H7 (cell line): ENCODE data around the gene SLC37A1. TPM values are rescaled to one million over a fixed set of nuclear protein-coding genes. Genes with fewer than 3 reads are reported as not detected.

Experiments
- DNase-seq: peaks from one replicate; pipeline ENCODE4 v3.0.0; 2012
- H3K27me3 ChIP-seq: 2 replicates; pipeline ENCODE4 v1.6.0; 2011; ENCODE audit warnings: mild to moderate bottlenecking, low read length; ENCODE audit not compliant: control insufficient read depth, insufficient read depth
- H3K36me3 ChIP-seq: replicated peaks from 2 replicates; pipeline ENCODE4 v1.5.1; 2011; ENCODE audit warnings: low read length; ENCODE audit not compliant: control insufficient read depth, insufficient read depth
- H3K4me3 ChIP-seq: 2 replicates; pipeline ENCODE4 v1.5.1; 2011; ENCODE audit warnings: low read depth, mild to moderate bottlenecking, control low read depth, low read length, moderate library complexity; ENCODE audit not compliant: insufficient read depth
- total RNA-seq: library from RNA; depleted of rRNA; stranded (reverse); fragments of >200 nt; shearing (Covaris generic); gene quantifications from 2 replicates; pipeline ENCODE4 v1.2.3, GENCODE V29; 2014

Gene SLC37A1
- total RNA-seq, 1 experiment from 2014 or later: 8.2 TPM

DNA sequence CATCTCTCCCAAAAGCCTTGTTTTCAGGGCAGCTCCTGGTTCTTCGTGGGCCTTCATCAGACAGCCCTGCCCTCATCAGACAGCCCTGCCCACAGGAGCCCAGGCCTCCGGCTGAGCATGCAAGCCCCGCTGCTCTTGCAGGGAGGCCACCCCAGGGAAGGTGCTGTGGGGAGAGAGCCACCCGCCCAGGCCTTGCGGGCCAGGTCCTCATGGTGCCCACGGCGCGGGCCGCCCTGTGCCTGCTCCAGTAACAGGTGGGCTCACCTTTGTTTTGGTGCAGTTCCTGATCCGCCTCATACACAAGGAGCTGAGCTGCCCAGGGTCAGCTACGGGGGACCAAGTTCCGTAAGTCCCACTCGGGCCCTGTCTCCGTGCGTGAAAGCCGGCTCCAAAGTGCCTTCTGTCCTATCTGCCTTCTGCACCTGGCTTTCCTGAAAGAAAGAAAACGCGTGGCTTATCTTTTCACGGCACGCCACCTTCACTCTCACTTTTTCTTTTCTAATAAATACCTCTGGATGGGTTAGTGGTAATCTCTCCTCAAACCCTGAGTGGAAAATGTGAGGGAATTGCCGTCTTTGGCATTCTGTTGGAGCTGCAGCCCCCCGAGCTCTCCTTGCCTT lies 65.9 kb downstream of the SLC37A1 start:
- no peak overlapping the region for H3K4me3 ChIP-seq
- no peaks in the 10 kb centered on the region for H3K27me3 ChIP-seq
- DNase-seq: peak; percentile 72
- peaks cover 2% of the 10 kb centered on the region; the same call in 1 of the 2 replicates for H3K36me3 ChIP-seq

DNA sequence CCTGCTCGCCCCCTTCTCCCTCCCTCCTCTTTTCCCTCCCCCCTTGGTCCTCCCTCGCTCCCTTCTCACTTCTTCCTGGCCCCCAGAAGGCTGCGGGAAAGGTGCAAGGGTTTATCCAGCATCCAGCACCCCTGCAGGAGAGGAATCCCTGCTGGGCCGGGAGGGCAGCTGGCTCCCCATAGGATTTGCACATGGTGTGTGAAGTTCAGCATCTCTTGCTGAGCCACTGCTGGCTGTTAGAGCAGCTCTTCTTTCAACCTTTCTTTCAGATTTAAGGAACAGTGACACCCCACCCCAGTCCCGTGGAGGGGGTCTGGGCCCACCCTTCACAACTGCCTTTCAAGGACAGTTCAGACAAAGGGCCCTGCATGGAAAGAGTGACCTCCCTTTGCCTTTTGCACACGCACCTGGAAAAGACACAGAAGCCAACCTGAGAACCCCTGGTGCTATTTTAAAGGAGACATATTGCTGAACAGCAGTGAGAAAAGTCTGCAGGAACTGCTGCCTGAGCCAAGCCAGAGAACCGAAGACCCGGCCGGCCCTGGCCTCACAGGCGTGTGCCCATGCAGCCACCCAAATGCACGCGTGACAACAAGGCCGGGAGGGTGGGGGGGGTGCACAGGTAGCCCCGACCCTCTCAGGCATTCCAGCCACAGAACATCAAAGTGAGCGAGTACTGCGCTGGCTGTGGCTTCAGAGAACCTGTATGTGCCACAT lies 66.6 kb downstream of the SLC37A1 start:
- Histone ChIP-seq H3K4me3 (no peak overlapping the region), H3K36me3 (peaks cover 2% of the 10 kb centered on the region; the same call in 1 of the 2 replicates), H3K27me3 (no peaks in the 10 kb centered on the region)
- no peak for DNase-seq

DNA sequence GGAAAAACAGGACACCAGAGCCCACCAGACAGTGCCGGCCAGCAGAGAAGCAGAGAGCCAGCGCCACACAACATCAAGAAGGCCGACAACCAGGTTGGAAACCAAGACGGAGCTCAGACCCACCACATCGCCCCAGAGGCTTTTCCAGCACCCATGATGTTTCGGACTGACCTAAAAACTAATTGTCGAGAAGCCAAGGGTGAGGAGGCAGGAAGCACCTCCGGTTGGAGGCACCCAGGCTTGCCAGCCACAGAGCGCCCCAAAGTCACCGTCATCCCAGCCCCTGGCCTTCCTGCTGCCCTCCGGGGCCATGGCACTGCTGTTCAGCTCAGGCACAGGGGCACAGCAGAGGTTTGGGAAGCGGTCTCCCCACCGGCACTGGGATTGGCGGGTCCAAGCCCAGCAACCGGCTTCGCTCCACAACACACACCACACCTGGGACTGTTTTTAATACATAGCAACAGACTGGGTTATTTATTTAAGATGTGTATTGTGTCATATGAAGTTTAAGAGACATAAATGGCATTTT lies 67.2 kb downstream of the SLC37A1 start:
- DNase-seq: no peak
- no peaks in the 10 kb centered on the region for H3K36me3 ChIP-seq
- no peaks in the 10 kb centered on the region for H3K27me3 ChIP-seq
- no peak overlapping the region for H3K4me3 ChIP-seq

DNA sequence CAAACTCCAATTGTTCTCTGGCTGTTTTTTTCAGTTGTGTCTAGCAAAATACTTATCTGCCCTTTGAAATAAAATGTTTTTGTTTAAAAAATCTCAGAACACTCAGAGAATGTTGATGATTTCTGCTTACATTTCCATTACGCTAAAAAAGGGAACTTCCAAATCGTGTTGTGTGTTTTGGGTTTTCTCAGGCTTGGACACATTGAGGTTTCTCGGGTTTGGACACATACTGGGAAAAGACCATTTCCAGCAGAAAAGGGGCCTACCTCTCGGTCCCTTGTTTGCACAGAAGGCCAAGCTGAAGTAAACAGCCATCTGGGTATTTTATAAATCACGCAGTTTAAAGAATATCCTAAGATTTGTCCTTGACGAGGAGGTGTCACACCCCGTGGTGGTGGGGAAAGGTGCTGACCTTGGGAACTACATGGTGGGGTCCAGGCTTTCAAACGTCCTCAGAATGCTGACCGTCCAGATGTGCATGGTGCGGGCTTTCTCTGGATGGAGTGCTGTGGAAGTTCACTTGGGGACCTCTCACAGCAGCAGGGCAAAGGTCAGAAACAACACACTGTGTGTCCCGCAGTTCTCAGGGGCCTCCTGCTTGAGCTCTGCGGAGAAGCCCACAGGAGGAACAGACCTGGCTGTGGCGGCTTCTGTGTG lies 67.8 kb downstream of the SLC37A1 start:
- DNase-seq: no peak
- H3K4me3 ChIP-seq: no peak overlapping the region
- no peaks in the 10 kb centered on the region for H3K36me3 ChIP-seq
- H3K27me3 ChIP-seq: no peaks in the 10 kb centered on the region

DNA sequence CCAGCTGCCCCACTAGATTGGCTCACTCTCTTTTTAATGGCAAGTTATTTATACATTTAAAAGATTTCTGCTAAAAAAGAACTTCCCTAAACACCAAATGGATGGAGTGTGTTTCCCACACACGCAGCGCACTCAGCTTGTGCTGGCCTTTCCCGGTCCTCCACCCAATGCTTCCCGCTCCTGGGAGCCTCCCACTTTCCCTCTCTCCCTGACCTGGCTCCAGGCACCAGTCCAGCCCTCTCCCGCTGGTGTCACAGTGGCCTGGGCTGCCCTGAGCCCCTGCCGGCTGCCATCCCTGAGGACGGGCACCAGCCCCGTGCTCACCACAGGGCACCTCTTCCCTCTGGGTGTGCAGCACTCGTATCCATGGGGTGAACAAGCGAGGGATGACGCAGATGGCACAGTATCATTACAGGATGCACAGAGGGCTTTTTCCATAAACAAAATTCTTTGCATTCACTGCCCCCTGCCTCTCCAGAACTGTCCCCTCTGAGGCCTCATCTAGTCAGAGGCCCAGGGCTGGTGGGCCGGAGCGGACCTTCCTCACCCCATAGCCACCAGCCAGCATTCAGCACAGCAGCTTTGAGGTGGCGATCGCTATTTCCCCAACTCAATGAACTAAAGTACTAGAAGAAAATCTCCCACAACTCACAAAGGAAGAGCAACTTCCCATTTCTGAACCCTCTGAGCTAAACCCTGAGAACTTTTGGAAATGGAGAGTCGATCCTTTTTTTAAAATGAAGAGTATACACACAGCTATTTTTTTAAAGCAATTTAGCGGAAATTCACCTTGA lies 68.5 kb downstream of the SLC37A1 start:
- no peak for DNase-seq
- H3K27me3 ChIP-seq: no peaks in the 10 kb centered on the region
- H3K4me3 ChIP-seq: no peak overlapping the region
- H3K36me3 ChIP-seq: no peaks in the 10 kb centered on the region

DNA sequence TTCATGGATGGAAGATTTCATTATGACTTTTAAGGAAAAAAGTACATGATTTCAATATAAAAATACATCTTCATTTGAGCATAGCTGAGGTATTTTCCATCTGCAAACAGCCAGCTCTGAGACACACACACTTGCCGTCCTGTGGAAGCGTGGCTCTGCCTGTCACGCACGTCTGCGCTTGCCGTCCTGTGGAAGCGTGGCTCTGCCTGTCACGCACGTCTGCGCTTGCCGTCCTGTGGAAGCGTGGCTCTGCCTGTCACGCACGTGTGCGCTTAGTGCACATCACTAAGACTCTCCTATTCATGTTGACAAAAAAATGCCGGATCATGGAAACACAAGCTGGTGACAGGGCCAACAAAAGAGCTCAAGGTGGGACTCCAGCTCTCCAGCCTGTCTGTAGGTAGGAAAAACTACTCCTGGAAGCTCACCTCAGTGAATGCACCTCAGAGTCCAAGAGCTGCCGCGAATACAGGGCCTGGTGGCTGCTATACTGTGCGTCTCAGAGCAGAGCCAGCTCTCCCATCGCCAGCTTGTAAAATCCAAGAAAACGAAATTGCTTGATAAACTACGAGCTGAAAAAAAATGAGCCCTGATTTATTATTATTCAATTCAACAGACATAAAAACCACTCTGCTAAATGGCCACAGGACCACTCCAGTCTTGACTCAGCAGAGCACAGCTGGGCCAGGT lies 69.3 kb downstream of the SLC37A1 start:
- H3K4me3 ChIP-seq: no peak overlapping the region
- no peaks in the 10 kb centered on the region for H3K27me3 ChIP-seq
- H3K36me3 ChIP-seq: no peaks in the 10 kb centered on the region
- no peak for DNase-seq

DNA sequence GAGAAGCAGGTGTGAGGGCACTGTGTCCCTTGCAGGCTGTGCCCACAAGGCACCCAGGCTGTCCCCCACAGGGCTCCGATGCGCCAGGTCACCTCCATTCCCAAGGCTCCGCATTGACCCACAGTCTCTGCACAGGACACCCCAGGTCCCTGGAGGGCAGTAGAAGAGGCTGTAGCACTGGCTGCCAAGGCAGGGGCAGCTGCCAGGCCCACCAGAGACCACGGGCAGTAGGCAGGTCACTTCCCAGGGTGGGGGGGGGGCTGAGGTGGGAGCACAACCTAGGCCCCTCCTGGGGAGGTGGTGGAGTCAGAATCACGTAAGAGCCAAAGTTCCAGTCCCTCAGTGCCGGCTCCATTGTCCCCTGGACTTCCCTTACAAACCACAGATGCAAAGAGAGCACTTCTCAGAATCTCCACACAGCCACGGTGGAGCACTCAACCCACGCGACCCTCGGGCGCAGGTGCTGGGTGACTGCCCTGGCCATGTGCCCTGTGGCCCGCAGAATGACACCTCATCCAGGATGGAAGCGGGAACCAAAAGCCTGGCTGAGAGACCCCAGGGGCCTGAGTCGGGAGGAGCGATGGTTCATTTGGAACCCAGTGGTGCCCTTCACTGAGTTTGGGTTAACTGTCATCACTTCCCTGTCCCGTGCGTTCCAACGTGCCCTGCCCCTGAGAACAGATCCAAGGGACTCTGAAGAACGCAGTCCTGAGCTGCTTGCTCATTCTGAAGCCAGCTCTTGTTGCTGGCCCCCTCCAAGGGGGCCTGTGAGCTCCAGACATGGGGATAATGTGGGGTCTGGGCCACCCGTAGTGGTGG lies 70.0 kb downstream of the SLC37A1 start:
- Histone ChIP-seq H3K4me3 (no peak overlapping the region), H3K36me3 (no peaks in the 10 kb centered on the region), H3K27me3 (no peaks in the 10 kb centered on the region)
- no peak for DNase-seq

DNA sequence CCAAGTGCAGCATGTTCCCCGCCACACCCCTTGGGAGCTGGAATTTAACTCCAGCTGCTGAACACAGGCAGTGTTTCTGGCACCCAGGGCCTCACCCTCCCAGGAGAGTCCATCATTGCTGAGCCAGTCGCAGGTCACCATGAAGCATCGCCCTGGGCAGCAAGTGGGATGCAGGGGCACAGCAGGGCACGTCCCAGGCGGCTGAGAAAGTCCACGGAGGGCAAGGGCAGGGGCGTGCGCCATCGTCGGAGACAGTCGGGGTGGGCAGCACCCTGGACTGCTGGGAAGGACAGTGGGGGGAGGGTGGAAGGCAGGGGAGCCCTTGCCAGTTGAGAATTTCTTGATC lies 70.6 kb downstream of the SLC37A1 start:
- Histone ChIP-seq H3K4me3 (no peak overlapping the region), H3K27me3 (no peaks in the 10 kb centered on the region), H3K36me3 (no peaks in the 10 kb centered on the region)
- no peak for DNase-seq

DNA sequence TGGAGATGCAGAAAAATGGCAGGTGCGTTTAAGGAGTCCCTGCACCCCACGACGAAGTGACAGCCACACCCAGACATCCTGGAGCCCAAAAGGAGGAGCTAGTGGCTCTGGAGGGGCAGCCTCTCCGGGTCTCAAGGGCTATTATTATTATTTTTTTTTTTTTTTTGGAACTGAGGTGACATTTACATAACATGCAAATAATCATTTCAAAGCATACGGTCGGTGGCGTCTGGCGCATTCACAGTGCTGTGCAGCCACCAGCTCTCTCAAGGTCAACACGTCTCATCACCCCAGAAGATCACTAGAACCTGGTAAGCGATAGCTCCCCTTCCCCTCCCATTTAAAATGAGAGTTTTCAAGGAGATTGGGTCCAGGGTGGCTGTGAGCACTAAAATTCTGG lies 72.2 kb downstream of the SLC37A1 start:
- no peak overlapping the region for H3K4me3 ChIP-seq
- H3K27me3 ChIP-seq: no peaks in the 10 kb centered on the region
- no peak for DNase-seq
- no peaks in the 10 kb centered on the region for H3K36me3 ChIP-seq

DNA sequence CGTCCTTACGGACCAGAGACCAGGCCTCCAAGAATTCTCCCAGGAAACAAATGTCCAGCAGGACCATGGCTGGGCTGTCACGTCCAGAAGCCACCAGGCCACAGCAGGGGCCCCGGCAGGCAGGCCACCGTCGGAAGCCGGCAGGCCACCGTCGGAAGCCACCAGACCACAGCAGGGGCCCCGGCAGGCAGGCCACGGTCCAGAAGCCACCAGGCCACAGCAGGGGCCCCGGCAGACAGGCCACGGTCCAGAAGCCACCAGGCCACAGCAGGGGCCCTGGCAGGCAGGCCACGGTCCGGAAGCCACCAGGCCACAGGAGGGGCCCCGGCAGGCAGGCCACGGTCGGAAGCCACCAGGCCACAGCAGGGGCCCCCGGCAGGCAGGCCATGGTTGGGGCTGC lies 72.8 kb downstream of the SLC37A1 start:
- no peaks in the 10 kb centered on the region for H3K36me3 ChIP-seq
- H3K27me3 ChIP-seq: no peaks in the 10 kb centered on the region
- DNase-seq: no peak
- no peak overlapping the region for H3K4me3 ChIP-seq

DNA sequence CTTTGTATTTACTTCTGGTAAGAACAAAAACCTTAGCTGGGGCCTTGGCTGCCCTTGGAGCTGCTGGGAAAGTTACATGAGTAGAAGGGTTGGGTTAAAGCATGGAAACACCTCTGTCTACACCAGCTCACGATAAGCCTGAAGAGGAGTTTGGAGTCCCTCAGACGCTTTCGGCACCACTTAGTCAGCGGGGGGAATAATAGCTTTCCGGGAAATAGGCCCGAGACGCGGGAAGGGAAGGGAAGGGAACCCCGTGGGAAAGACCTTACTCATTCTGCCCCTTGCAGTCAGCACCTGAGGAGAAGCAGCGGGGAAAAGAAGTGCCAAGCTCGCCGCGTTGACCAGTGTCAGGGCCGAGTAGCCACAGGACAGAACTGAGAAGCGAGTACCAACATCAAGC lies 73.4 kb downstream of the SLC37A1 start:
- no peaks in the 10 kb centered on the region for H3K27me3 ChIP-seq
- H3K4me3 ChIP-seq: no peak overlapping the region
- no peaks in the 10 kb centered on the region for H3K36me3 ChIP-seq
- no peak for DNase-seq

DNA sequence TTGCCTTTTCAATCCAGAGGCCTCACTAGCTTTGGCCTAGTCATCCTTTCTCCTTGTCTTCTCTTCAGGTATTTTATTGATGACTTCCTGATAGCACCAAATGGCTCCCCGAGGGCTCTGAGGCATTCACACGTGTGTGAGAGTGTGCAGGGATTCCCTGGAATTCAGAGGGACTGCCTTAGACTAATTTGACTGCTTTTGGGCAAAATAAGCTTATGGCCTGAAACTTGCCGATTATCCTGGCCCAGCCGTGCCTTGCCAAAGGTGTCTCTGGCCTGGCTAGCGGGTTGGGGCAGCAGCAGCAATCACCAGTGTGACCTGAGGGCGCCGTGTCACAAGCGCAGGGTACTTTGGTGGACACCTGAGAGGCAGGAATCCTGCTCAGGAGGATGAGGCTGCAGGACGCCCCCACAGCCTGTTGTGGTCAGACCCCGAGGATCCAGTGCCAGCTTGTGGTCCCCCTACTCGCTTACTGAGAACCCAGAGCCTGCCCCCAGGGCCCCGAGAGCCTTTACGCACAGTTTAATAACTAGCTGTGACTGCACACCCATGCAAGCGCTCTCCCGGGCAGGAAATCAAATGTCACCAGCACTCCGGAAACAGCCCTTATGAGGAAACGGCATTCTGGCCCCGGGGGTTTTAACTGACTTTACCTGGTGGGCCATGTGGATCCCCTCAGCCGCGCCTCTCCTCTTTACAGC lies 76.9 kb downstream of the SLC37A1 start:
- no peak for DNase-seq
- Histone ChIP-seq H3K27me3 (no peaks in the 10 kb centered on the region), H3K36me3 (no peaks in the 10 kb centered on the region), H3K4me3 (no peak overlapping the region)
